HG02885 (cell line): ENCODE measurements around the gene HMGXB4.
"Not testable (repeated sequence)": the region's sequence is repeated elsewhere in the genome, so short reads cannot be mapped to it uniquely, and the experiment has no call there.

ENCODE experiments used
- ATAC-seq: cut with Tn5 transposase; IDR thresholded peaks from one replicate; pipeline ENCODE4 v1.9.1; 2021; ENCODE audit warnings: mild to moderate bottlenecking; ENCODE audit not compliant: unreplicated experiment, poor library complexity

Gene HMGXB4

DNA sequence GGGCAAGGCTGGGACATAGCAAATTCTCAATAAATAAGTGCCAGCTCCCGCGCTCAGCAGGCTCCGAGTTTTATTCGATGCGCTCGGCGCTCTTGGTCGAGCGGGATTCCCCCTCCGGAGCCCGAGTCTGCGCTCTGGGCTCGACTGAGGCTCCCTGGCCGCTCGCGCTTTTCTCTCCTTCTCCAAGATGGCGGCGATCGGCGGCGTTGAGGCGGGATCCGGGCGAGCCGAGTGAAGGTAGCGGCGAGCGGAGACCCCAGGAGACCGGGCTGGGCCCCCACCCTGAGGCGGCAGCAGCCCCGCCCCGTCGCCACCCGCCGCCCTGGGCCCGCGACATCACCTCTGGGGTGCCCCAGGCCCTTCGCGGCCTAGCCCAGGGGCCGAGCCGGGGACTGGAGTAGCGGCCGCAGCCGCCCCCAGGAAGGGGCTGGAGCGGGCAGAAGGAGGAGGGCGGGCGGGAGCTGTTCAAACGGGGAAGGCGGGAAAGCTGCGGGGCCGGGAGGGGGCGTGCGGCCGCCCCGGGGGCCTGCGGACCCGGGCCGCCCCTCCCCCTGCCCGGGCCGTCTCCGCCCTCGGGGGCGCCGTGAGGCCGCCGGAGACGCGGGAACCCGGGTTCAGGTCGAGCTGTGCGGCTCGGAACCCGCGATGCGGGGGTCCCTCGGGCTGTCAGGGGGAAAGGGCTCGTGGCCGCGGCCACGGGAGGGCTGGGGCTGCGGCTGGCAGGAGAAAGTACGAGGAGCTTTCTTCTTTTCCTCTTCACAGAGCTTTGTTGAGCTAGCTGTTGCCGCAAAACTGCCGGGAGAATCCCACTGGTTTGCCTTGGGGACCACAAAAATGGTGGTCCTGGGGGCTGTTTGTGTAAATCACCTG, at the start of gene HMGXB4:
HMGXB4 (plus strand) TSS at position 173 of the 870 bp plus-strand sequence. CDS start 4,898 bp downstream, outside the sequence.
- peak; percentile 91 for ATAC-seq

DNA sequence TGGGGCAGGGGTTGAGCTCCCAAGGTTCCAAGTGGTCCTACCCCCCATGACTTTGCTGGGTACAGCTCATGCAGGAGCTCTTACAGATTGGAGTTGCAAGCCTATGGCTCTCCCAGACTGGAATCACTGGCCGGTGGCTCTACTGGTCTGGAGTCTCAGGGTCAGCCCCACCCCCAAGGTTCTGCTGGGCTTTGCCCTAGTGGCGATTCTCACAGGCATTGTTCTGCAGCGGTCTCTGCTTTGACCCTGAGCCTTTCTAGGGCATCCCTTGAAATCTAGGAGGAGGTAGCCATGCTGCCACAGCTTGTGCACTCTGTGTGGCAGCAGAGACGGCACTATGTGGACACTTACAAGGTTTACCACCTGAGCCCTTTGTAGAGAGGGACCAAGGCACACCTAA, 49.3 kb upstream of the HMGXB4 start:
- ATAC-seq, result no peak

GRCh38 chr22:35209203-35209602, 48.1 kb upstream of the HMGXB4 start:
- no peak for ATAC-seq

- no peak for ATAC-seq
Measured at GRCh38 chr22:35212009-35212408, 45.3 kb upstream of the HMGXB4 start.

DNA sequence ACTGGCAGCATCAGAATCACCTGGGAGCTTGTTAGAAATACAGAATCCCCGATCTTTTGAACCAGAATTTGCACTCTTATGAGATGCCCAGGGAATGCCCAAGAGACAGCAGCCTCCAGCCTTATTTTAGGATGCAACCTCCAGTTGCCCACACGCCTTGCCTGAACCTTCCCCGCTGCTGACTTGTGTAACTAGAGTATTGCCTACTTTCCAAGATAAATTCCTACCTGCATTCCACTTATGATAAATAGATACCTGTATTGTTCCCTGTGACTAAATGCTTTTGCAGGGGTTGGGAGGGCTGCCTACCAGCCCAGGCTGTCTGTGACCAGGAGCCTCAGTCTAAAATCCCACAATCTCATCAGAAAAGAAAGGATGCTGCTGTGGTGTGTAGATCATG, 44.3 kb upstream of the HMGXB4 start:
- no peak for ATAC-seq

- no peak for ATAC-seq
Measured at GRCh38 chr22:35214968-35215367, 42.3 kb upstream of the HMGXB4 start.

DNA sequence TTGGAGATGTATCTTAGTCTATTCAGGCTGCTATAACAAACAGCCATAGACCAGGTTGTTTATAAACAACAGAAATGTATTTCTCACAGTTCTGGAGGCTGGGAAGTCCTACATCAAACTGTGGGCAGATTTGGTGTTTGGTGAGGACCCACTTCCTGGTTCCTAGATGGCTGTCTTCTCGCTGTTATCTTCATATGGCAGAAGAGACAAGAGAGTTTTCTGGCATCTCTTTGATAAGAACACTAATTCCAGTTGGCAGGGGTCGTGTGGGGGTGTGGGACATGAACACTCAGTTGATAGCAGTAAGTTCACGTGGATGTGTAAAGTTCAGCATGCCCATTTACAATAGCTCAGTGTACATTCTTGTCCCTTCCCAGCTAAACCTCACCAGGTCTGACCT, 41.3 kb upstream of the HMGXB4 start:
- no peak for ATAC-seq

DNA sequence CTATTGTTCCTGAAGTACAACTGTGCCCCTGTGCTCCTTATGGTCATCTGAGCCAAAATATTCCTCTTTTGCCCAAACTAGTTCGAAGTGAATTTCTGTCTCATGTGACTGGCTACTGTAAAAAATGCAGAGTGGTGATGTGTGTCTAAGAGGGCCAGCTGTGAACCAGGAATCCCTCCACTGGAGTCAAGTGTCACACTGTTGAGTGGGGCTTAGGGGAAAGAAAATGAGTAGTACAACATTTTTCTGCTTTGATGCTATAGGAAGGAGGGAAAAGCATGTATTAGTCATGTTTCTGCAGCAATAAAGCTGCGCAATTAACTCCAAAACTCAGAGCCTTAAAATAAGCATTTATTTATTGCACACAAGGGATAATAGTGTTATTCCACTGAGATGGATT, 39.8 kb upstream of the HMGXB4 start:
- ATAC-seq, result no peak

DNA sequence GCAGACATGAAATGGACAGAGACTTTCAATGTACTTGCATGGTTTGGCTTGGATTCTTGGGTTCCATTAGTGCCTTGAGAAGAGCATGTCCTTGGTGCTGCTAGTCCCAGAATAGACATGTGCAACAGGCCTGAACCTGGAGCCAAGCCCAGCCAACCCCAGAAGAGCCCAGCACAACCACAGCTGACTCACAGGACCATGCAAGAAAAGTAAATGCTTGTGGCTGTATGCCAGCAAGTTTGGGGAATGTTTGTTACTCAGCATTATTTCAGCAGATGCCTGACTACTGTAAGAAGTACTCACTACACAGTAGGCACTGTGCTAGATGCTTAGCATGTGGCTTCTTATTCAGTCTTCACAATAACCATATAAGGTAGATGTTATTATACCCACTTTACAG, 39.2 kb upstream of the HMGXB4 start:
- ATAC-seq, result no peak

- no peak for ATAC-seq
Measured at GRCh38 chr22:35219012-35219411, 38.3 kb upstream of the HMGXB4 start.

DNA sequence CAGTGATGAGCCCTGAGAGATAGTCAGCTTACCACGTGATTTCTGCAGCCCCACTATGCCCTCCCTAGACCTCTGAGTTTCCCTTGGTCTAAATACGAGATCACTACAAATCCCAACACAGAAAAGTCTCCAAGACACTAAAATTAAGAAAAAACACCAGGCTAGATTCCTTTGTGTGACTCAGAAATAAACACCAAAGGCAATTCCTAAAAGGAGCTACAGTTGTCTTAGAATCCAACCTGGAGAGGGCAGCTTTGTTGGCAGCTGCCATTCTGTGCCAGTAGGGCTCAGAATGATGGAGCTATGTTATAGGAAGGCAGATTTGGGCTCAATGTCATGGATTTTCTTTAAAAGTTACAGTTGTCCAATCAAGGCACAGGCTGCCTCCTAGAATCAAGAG, 37.1 kb upstream of the HMGXB4 start:
- no peak for ATAC-seq

DNA sequence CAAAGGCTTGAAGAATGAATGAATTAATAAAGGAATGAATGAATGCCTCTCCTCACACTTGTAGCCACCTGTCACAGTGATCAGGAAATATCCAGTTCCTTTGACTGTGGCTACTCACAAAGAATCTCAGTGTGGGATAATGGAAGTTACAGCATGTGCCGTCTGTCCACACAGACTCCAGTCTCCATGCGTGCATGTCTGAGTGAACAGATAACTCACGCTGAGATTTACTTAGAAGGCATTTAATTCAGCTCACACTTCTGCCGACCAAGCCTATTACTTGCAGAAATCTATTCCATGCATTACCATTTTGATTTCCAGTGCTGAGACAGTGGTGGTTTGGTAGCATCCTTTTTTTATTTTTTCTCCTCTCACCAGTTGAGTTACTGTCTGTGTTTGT, 32.3 kb upstream of the HMGXB4 start:
- no peak for ATAC-seq

DNA sequence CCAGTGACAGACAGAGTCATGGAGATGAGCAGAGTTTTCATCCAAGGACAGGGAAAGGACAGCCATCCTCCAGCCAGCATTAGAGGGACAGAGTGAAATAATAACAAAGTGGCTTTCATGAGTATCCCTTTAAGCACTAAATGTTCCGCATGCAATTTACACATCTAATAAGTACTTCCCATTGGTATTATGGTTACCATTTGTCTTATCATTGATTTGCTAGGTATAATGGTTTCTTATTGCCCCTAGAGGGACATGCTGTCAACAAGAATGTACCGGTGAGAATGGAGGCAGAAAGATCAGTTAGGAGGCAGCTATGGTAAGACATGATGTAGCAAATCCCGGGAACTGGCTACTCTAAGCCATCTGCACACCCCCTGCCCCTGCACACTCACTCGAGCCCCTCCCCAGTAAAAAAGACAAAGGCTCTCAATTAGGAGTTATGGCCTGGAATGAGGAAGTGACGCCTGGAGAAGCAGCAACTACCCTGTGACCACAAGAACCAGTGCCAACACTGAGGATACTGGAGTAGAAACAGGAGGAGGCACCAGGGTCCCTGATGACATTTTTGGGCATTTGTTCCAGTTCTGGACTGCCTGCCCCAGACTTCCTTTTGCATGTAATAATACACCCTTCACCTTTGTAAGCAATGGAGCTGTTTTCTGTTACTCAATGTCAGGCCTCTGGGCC, 30.2 kb upstream of the HMGXB4 start:
- ATAC-seq, result no peak

GRCh38 chr22:35229865-35230264, 27.4 kb upstream of the HMGXB4 start:
- ATAC-seq, result no peak

GRCh38 chr22:35230417-35230816, 26.9 kb upstream of the HMGXB4 start:
- no peak for ATAC-seq

DNA sequence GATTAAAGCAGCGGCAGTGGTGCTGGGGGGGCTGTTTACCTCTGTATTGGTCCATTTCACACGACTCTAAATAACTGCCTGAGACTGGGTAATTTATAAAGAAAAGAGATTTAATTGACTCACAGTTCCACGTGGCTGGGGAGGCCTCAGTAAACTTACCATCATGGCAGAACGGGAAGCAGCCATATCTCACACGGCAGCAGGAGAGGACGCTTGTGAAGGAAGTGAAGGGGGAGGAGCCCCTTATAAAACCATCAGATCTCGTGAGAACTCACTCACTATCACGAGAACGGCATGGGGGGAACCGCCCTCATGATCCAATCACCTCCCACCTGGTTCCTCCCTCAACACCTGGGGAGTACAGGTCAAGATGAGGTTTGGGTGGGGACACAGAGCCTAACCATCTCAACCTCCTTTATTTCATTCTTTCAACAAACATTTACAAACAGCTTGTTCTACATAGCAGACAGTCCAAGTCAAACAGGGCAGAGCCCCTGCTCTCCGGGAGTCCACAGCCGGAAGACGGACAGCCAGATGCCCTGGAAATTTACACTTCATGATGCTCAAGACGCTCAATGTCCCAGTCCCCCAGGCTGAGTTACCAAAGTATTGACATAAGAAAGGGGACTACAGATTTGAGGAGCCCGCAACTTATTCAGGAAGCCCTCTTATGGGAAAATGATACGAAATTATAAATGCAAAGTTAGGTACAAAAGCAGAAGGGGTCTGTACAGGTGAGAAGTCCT, 26.3 kb upstream of the HMGXB4 start:
- no peak for ATAC-seq

- ATAC-seq, result no peak
Measured at GRCh38 chr22:35231585-35232084, 25.7 kb upstream of the HMGXB4 start.

- ATAC-seq, result not testable (repeated sequence)
Measured at GRCh38 chr22:35238749-35239148, 18.5 kb upstream of the HMGXB4 start.

DNA sequence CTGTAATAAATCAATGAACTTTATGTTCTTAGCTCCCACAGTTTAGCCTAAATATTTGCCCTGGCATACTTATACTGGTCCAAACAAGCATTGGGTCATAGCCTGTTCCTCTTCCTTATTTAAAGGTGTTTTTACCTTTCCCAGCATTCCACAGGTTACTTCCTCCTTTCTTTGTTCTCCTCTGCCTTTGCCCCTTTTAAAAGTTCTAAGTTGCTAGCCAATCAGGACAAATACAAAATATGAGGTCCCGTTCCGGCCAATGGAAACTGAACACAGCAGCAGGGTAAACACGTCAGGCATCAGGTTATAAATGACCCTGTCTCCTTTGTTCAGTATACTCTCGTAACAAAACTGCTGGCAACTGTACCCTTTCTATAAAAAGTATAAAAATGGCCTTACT, 12.8 kb upstream of the HMGXB4 start:
- not testable (repeated sequence) for ATAC-seq

GRCh38 chr22:35250156-35250555, 7.1 kb upstream of the HMGXB4 start:
- ATAC-seq, result no peak

- ATAC-seq, result no peak
Measured at GRCh38 chr22:35253946-35254345, 3.3 kb upstream of the HMGXB4 start.
